ENCODE data around the gene ABCB6.
A peak's percentile ranks its signal among the peaks of the same experiment; 100 is the strongest.
"Not testable (repeated sequence)": the region's sequence is repeated elsewhere in the genome, so short reads cannot be mapped to it uniquely, and the experiment has no call there.

The ABCB6 gene

GRCh38 chr2:219218732-219219701, at the start of gene ABCB6:
Gene ABCB6 (minus strand): TSS chr2:219218958. CDS start chr2:219218673, 285 bp downstream.
- peak; percentile 68 to 99 (median 94) for DNase-seq

GRCh38 chr2:219268294-219268693, 49.5 kb upstream of the ABCB6 start:
- DNase-seq, result no peak

GRCh38 chr2:219266886-219267285, 48.1 kb upstream of the ABCB6 start:
- no peak for DNase-seq

GRCh38 chr2:219266232-219266631, 47.5 kb upstream of the ABCB6 start:
- no peak for DNase-seq

- no peak for DNase-seq
These were observed 42.5 kb upstream of the ABCB6 start for GRCh38 chr2:219261024-219261855.

- DNase-seq, result not testable (repeated sequence)
These were observed 40.2 kb upstream of the ABCB6 start for GRCh38 chr2:219258942-219259341.

GRCh38 chr2:219254590-219255201, 35.9 kb upstream of the ABCB6 start:
- no peak for DNase-seq

- peak; percentile 17 to 89 (median 70) for DNase-seq
These were observed 35.2 kb upstream of the ABCB6 start, which contains the start of gene TUBA4A for GRCh38 chr2:219253753-219254589. Gene TUBA4A (minus strand): TSS chr2:219253918. CDS start chr2:219253858, 60 bp downstream.

- peak in 21 of 56 donors; percentile 20 to 61 (median 32) for DNase-seq
These were observed 34.4 kb upstream of the ABCB6 start, which contains the start of gene TUBA4B for GRCh38 chr2:219252900-219253752. Gene TUBA4B (plus strand): TSS chr2:219253243. CDS start chr2:219253408, 165 bp downstream.

GRCh38 chr2:219252570-219252899, 33.8 kb upstream of the ABCB6 start:
- DNase-seq, result peak in 10 of 56 donors; percentile 9 to 61 (median 17)

GRCh38 chr2:219252084-219252483, 33.3 kb upstream of the ABCB6 start:
- no peak for DNase-seq

- no peak for DNase-seq
These were observed 32.9 kb upstream of the ABCB6 start for GRCh38 chr2:219251656-219252055.

- DNase-seq, result no peak
These were observed 31.5 kb upstream of the ABCB6 start for GRCh38 chr2:219250049-219250781.

- peak in 50 of 56 donors; percentile 14 to 76 (median 44) for DNase-seq
These were observed 30.6 kb upstream of the ABCB6 start for GRCh38 chr2:219249203-219249980.

GRCh38 chr2:219248845-219249202, 30.1 kb upstream of the ABCB6 start:
- no peak for DNase-seq

GRCh38 chr2:219247678-219248642, 29.2 kb upstream of the ABCB6 start:
- no peak for DNase-seq

GRCh38 chr2:219246559-219246958, 27.8 kb upstream of the ABCB6 start:
- DNase-seq, result no peak
